Left ventricle myocardium inferior (tissue), 1 donor: ENCODE measurements around the gene ST3GAL3. TPM values are rescaled to one million over a fixed set of nuclear protein-coding genes. Genes with fewer than 3 reads are reported as not detected.

ENCODE experiments used
- DNase-seq: peaks from one replicate; pipeline ENCODE4 v3.0.0-alpha.2; 2020
- H3K27ac ChIP-seq: fragments of 200-600 bp; replicated peaks from 2 replicates; pipeline ENCODE4 v1.8.0; 2021
- H3K27me3 ChIP-seq: fragments of 200-600 bp; 2 replicates; pipeline ENCODE4 v1.8.0; 2021; ENCODE audit warnings: low read depth
- H3K36me3 ChIP-seq: fragments of 200-600 bp; 2 replicates; pipeline ENCODE4 v1.8.0; 2021
- H3K4me1 ChIP-seq: fragments of 200-600 bp; 2 replicates; pipeline ENCODE4 v1.8.0; 2021
- H3K4me3 ChIP-seq: fragments of 200-600 bp; 2 replicates; pipeline ENCODE4 v1.8.0; 2021; ENCODE audit warnings: mild to moderate bottlenecking, moderate library complexity
- H3K9me3 ChIP-seq: fragments of 200-600 bp; replicated peaks from 2 replicates; pipeline ENCODE4 v1.8.0; 2021
- CTCF ChIP-seq: fragments of 200-600 bp; IDR thresholded peaks from 2 replicates; pipeline ENCODE4 v1.8.0; 2021; ENCODE audit warnings: antibody characterized with exemption, mild to moderate bottlenecking, borderline replicate concordance
- intact Hi-C: fragments of 100-400 bp; cut with micrococcal nuclease; formaldehyde crosslinking; loops from one replicate; pipeline ENCODE4 v1.11.0; 2022
- total RNA-seq: library from RNA; stranded (reverse); fragmentation: NEBNext Ultra II Directional; extraction: Animal tissue kit (Norgen Biotek cat#: 25700); gene quantifications from one replicate; pipeline ENCODE4 v1.2.1, GENCODE V29; 2021
- donor health status: DM: no; HTN: yes; CAD: no; lungs with severe emphysema.

ST3GAL3 gene
- total RNA-seq, 1 donor from 2014 or later = 29.9 TPM

- intact Hi-C loops = no loop called here
- no peaks in the 10 kb centered on the region for H3K27me3 ChIP-seq
- H3K36me3 ChIP-seq = peaks cover 7% of the 10 kb centered on the region
- no peak for TF ChIP-seq CTCF
- H3K9me3 ChIP-seq = no peaks in the 10 kb centered on the region
- H3K4me1 ChIP-seq = peaks cover 35% of the 10 kb centered on the region
- DNase-seq = no peak
- H3K27ac ChIP-seq = peak overlapping the region; percentile 26
- no peak overlapping the region for H3K4me3 ChIP-seq
These were observed 151.0 kb downstream of the ST3GAL3 start for GRCh38 chr1:43858324-43858723.

- TF ChIP-seq CTCF = no peak
- no peaks in the 10 kb centered on the region for H3K9me3 ChIP-seq
- H3K27me3 ChIP-seq = no peaks in the 10 kb centered on the region
- H3K4me1 ChIP-seq = peaks cover 46% of the 10 kb centered on the region
- intact Hi-C loops = no loop called here
- no peak overlapping the region for H3K4me3 ChIP-seq
- DNase-seq = no peak
- H3K27ac ChIP-seq = peak overlapping the region; percentile 51
- H3K36me3 ChIP-seq = no peaks in the 10 kb centered on the region
These were observed 154.0 kb downstream of the ST3GAL3 start for GRCh38 chr1:43861337-43861736.

DNA sequence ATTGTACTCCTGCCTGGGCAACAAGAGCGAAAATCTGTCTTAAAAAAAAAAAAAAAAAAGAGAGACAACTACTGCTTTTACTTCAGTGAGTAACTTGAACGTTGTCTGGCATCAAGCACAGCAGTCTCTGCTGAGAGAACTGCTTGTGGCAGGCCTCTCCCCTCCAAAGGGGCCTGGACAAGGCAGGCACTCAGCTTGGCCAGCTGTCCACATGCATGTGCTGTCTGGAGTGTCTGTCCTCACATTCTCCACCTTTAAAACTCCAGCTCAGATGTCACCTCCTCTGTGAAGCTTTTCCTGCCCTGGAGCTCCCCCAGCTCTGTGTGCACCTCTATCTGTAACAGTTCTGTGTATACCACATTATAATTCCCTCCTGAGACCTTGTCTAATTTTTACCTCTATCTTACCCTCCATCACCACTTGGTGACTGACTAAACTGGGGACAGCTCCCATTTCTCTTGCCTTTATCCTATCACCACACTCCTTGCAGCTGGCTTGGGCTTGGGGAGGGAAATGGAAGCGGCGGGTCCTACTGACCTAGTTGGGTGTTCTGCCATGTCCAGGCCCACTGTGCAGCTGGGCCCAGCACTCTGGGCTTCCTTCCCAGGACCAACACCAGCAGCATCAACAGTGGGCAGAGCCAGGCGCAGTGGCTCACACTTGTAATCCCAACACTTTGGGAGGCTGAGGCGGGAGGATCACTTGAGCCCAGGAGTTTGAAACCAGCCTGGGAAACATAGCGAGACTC lies 154.8 kb downstream of the ST3GAL3 start:
- no peak overlapping the region for H3K4me3 ChIP-seq
- no peaks in the 10 kb centered on the region for H3K9me3 ChIP-seq
- no peaks in the 10 kb centered on the region for H3K27me3 ChIP-seq
- H3K27ac ChIP-seq = peak overlapping the region; percentile 51
- no peaks in the 10 kb centered on the region for H3K36me3 ChIP-seq
- no peak for TF ChIP-seq CTCF
- H3K4me1 ChIP-seq = peaks cover 50% of the 10 kb centered on the region
- intact Hi-C loops = no loop called here
- no peak for DNase-seq

- Histone ChIP-seq H3K36me3 (no peaks in the 10 kb centered on the region), H3K27ac (no peak overlapping the region), H3K9me3 (no peaks in the 10 kb centered on the region), H3K4me1 (peaks cover 56% of the 10 kb centered on the region), H3K4me3 (no peak overlapping the region), H3K27me3 (no peaks in the 10 kb centered on the region)
- no peak for TF ChIP-seq CTCF
- DNase-seq = no peak
- intact Hi-C loops = no loop called here
These were observed 157.0 kb downstream of the ST3GAL3 start for GRCh38 chr1:43864111-43865045.

- H3K4me3 ChIP-seq = no peak overlapping the region
- TF ChIP-seq CTCF = no peak
- H3K27me3 ChIP-seq = no peaks in the 10 kb centered on the region
- no peaks in the 10 kb centered on the region for H3K9me3 ChIP-seq
- H3K36me3 ChIP-seq = no peaks in the 10 kb centered on the region
- peaks cover 63% of the 10 kb centered on the region for H3K4me1 ChIP-seq
- DNase-seq = no peak
- no peak overlapping the region for H3K27ac ChIP-seq
- intact Hi-C loops = no loop called here
These were observed 158.9 kb downstream of the ST3GAL3 start for GRCh38 chr1:43866201-43866600.
